ENCODE data around the gene TOR3A.

Gene TOR3A

DNA sequence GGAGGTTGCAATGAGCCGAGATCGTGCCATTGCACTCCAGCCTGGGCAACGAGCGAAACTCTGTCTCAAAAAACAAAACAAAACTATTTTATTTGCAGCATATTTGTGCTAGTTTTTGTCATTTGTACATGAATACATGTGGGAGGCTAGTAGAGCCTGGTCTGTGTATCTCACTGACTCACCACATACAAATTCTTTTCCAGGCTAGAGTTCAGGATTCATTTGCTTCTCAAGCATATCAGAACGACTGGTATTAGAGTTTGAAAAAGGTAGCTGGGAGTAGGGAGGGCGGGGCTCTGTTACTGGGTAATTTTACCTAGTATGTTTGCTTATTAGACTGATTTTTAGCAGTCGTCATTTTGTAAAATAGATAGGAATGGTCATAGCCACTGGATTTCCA is 4.5 kb upstream of the TOR3A start:
- no peak for FAIRE-seq

DNA sequence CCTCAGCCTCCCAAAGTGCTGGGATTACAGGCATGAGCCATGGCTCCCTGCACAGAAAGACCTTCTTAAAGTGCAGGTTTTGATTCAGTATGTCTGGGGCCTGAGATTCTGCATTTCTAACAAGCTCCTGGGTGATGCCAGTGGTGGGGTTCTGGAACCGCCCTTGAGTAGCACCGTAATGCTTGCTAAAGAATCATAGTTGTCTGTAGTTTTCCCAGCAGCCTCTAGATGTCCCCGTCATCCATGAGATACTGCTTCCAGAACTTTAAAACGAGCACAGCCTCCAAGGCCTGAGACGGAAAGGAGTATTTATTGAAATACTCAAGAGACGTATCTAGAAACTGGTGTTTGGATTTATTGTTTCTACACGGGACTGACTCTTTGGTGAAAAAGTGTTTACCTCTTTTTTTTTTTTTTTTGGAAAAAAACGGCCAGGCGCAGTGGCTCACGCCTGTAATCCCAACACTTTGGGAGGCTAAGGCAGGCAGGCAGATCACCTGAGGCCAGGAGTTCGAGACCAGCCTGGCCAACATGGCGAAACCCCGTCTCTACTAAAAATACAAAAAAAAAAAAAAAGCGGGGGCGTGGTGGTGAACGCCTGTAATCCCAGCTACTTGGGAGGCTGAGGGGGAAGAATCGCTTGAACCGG is 2.6 kb upstream of the TOR3A start:
- FAIRE-seq, result peak; percentile 83

DNA sequence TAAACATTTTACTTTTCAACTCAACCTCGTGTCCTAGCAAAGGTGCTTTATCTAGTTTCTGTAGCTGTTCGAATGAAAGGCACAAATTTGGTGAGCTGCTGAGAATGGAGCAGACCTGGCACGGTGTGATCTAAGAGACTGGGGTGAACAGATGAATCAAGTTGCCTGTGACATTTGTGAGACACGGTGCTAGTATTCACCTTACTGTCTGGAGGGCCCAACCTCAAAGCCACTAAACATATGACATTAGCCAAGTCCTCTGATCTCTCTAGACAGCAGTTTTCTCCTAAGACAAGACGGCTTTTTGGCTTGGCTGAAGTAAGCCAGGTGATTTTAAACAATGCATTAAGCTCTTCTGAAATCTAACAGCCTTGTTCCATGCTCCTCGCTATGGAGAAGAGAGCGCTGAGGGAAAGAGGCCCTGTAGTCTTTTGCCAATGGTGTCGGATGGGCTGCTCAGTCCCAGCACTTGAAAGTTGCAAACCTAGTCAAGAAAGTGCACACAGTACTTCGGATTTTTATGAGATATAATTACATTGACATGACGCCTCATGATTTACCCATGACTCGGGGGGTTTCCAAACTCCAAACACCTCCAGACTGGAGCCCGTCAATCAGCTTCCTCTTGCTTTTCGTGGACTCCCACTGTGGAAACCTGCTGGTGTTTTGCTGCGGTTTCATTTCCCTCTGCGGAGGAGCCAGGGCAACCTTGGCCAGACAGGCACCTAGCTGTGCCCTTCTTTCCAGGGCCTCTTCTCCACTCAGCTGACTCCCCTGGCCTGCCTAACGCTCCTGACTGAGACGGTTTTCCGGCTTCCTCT is 794 bp upstream of the TOR3A start:
- FAIRE-seq, result no peak

DNA sequence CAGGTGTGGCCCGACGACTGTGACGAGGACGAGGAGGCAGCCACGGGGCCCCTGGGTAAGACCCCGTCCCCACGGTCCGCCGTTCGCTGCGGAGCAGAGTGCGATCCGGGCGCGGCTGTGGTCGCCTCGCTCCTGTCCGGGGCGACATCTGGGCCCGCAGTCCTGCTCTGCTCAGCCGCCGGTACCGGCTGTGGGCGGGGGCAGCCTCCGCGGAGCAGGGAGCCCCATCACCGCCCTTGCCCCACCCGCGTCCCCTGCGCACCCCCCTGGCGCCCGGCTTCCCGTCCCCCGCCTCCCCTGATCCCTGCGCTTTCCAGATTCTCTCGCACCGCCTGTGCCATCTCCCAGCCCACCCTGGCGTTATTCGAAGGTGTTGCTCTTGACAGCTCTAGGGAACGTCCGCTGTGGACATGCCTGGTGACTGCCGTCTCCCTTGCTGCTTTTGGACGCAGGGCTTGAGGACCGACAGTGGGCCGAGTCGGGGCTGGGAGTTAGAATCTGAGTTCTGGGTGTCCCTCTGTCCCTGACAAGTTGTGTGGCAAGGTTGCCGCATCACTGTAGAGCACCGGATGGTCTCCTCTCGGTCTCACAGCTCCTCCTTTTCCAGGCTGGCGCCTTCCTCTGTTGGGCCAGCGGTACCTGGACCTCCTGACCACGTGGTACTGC is 596 bp downstream of the TOR3A start:
- no peak for FAIRE-seq

DNA sequence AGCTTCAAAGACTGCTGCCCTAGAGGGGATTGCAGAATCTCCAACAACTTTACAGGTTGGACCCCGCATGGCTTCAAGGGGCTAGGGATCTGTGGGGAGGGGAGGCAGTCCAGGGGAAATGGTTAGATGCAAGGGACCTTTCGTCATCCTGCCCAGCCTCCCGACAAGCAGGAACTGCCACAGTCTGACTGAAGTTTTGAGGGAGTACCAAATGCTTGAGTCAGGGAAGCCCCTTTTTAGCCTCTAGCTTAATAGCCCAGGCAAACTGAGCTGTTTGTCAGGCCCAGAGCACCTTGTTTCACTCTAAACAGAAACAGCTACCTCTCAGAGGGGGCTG is 1.1 kb downstream of the TOR3A start:
- FAIRE-seq, result no peak

DNA sequence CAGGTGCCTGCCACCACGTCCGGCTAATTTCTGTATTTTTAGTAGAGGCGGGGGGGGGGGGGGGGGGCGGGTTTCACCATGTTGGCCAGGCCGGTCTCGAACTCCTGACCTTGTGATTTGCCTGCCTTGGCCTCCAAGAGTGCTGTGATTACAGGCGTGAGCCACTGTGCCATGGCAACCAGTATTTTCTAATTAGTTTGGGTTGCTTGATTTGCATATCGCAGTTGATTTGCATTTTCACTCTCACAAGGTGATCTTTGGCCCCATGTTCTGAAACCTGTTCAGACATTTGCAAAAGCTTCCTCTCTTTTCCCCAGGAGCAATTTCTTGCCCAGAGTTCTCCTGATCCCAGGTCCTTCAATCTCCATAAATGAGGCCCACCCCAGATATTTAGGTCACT is 1.7 kb downstream of the TOR3A start:
- FAIRE-seq, result no peak

DNA sequence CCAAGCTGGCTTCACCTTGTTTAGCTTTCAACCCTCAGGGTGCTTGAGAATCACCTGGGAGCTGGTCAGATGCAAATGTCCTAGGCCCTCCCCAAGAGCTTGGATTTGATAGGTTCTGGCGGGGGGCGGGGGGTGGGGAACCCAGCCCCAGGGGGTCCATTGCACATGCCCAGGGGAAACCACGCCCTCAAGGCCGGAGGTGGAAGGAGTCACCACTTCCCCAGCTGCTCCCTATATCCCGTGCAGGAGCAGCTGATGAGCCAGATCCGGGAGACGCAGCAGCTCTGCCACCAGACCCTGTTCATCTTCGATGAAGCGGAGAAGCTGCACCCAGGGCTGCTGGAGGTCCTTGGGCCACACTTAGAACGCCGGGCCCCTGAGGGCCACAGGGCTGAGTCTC is 5.8 kb downstream of the TOR3A start:
- no peak for FAIRE-seq

DNA sequence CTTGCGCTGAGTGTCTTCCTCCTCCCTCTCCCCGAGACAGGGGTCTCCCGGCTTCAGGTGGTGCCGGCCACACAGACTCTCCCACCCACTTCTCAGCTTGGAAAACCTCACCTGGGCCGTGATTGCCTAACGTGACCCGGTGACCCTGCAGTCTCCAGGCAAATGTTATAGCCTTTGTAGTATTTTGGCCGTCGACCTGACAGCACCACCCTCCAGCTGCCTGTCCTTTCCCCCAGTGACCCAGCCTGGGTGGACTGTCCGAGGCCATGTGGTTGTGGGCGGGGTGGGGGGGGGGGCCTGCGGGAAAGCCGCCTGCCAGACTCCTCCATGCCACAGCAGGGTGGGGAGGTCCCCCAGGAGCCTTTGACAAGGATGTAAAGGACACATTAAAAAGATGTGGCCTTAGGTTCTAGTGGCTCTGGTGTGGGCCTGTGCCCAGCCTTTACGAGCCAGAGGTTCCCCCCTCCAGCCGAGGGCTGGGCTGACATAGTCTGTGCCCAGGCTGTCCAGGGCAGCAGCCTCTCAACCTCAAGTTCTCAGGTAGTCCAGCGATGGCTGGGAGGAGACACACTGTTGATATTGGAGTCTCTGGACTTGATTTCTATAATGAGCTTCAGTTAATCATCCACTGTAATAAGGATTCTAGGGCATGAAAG is 8.1 kb downstream of the TOR3A start:
- no peak for FAIRE-seq

DNA sequence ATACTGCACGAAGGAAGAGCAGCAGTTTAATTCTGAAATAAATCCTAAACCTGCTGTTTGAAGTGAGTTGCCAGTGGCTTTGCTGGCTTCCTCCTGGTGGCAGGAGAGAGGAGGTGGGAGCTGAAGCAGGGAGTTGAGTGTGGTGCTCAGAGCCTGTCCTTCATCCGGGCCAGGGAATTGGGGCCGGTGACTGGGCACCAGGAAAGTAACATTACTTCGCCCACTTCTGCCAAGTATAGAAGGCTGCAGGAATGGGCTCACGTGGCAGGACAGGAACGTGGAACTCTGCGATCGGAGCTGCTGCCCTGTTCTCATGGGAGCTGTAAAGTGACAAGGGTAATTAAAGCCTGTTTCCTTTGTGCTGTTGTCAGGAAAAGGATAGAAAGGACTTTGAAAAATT is 8.7 kb downstream of the TOR3A start:
- FAIRE-seq, result no peak

DNA sequence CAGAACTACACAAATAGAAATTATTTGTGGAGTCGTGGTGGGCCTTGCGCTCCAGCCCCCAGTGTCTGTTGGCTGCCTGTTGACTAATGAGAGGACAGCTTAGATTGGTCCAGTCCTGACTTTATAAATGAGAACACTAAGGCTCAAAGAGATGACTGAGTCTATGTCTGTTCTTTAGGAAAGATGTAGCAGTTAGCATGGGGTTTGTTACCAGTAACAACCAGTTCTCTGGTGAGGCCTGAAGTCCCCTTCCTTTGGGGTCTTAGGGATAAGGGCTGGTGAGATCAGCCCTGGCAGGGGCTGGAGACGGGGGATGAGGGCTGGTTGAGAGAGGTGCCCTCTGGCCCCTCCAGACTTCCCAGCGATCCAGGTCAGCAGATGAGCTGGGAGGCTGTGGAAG is 9.1 kb downstream of the TOR3A start:
- FAIRE-seq, result no peak

DNA sequence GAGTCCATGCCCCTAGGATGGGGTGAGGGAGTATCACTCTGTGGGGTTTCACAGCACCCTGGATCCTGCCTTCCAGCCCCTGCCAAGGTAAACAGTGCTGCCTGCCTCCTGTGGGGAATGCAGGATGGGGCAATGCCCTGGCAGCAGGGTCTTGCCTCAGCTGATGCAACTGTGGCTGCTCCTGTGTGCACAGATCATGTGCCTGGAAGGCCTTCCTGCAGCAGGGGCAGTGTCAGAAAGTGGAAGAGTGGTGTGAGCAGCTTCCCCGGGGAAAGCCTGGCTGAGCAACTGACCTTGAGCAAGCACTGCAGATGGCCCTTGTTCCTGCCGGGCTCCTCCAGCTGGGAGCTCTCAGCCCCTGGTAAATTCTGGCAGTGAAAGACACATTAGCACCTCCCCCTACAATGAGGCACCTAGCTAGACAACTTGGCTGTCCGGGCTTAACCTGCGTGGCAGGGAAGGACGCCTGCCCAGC is 9.9 kb downstream of the TOR3A start:
- no peak for FAIRE-seq

DNA sequence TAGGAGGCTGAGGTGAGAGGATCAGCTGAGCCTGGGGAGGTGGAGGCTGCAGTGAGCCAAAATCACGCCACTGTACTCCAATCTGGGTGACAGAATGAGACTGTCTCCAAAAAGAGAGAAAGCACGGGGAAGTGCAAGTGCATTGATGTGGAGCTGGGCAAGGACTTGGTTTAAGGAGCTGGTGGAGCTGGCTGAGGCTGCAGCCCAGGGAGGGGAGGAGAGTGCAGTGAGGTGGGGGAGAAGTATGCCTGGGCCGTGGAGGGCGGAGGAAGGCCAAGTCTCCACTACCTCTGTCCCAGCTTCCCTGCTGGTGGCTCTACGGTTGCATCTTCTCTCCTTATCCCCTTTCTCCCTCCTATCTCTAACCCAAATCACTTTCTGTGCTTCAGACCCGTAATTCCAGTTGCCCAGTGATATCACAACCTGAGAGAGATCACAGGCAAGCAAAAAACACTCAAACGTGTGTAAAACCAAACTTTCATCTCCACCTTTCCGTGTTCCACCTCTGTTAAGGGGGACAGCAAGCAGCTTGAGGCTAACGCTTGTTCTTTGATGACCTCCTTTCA is 11.1 kb downstream of the TOR3A start:
- no peak for FAIRE-seq

DNA sequence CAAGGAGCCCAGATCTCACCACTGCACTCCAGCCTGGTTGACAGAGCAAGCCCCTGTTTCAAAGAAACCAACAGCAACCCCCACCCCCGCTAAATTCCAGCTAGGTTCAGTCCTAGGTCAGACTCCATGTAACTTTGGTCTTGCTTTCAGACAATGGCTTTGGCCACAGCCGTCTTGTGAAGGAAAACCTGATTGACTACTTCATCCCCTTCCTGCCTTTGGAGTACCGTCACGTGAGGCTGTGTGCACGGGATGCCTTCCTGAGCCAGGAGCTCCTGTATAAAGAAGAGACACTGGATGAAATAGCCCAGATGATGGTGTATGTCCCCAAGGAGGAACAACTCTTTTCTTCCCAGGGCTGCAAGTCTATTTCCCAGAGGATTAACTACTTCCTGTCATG is 12.9 kb downstream of the TOR3A start:
- no peak for FAIRE-seq

DNA sequence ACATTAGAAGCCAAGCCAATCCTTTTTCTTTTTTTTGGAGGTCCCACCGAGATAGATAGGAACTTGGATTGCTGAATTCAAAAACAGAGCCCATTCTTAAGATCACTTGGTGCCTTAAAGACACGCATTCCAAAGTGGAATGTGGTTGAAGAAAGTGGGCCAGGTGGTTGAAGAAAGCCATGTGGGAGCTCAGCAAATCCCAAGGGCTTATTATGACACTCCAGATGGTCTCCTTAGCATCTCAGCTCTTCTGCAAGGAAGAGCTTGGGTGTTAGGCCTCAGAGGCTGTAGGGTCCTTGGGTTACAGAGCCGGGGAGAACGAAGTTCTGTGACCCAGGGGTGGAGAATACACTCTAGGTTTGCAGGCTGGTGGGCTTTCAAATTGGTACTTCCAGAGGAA is 13.5 kb downstream of the TOR3A start:
- no peak for FAIRE-seq

DNA sequence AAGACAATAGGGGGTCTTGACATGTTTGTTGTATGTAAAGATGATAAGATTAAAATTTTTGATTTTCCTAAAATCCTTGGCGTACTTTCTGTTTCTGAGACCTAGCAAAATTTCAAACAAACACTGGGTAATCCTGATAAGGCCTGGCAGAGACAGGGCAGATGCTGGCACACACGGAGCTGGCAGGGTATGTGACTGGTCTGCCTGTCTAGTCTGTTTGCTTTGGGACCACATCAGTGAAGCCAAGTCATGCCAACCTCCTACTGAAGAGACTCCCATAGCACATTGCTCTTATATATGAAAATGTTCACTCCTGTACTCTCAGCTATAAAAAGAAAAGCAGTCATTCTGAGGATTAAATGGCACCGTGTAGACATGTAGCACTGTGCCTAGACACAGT is 14.1 kb downstream of the TOR3A start:
- no peak for FAIRE-seq

DNA sequence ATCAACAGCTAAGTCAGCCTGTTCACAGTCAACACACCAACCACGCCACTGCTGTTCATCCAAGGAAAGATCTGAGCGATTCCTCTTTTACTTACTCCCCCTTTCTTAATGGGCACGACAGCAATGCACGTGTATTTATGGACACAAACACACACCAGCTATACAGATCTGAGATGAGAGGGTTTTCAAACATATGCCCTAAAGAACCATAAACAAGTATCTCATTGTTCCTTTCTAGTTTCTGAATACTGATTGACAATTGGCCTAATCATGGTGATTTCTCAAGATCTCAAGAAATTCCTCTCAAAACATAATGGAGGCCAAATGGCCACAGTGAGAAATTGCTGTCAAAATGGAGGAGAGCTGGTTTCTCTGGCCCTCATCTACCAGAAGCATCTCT is 18.0 kb downstream of the TOR3A start:
- no peak for FAIRE-seq

DNA sequence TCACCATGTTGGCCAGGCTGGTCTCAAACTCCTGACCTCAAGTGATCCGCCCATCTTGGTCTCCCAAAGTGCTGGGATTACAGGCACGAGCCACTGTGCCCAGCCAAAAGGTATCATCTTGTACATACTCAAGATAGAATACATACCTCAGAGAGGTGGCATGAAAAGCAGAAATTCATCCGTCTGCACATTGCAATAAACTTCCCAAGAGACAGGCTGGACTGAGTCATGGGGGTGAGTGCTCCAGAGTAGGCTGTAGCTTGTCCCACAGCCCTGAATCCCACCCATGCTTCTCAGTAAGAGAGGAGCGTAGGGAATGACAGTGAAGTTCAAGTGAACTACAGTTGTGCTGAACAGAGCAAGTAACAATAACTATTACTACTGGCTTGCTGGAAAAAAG is 19.7 kb downstream of the TOR3A start:
- no peak for FAIRE-seq

DNA sequence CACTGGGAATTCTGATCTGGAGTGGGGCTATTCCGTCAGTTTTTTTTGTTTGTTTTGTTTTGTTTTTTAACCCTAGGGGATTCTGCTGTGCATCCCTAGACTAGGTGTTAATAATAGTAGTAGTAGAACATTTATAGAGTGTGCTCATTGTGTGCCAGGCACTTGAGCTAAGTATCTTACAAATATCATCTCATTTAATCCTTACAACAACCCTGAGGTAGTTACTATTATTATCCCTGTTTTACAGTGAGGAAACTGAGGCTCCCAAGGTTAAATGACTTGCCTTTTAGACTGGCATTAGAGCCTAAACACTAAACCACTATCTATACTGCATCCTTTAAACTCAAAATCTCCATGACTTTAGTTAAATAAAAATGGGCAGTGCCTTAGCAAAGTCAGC is 22.1 kb downstream of the TOR3A start:
- no peak for FAIRE-seq

DNA sequence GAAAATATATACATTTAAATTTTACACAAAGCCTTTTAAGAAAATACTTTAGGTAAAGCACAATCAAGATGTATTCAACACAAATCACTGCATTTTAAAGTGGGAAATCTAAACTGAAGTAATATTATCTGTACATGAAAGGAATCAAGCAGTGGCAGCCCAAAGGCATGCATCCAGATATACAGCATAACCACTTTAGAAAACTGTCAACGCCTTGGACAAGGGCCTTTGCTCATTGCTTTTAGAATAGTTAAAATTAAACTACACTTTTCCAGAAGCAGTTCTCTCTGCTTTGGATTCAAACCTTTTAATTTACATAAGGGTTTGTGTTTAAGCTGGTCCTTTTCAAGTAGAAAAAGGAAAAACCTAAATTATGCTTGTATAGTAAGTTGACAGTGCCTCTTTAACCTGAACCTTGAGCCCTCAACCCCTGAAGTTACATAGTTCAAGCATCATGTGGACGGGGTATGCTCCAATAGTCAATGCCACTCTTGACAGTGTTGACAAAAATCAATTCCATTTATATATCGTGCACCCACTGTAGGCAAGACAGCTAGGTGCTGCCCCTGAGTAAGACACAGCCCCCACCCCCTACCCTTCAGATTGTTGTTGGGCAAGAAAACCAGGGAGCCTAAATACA is 22.9 kb downstream of the TOR3A start:
- FAIRE-seq, result no peak

DNA sequence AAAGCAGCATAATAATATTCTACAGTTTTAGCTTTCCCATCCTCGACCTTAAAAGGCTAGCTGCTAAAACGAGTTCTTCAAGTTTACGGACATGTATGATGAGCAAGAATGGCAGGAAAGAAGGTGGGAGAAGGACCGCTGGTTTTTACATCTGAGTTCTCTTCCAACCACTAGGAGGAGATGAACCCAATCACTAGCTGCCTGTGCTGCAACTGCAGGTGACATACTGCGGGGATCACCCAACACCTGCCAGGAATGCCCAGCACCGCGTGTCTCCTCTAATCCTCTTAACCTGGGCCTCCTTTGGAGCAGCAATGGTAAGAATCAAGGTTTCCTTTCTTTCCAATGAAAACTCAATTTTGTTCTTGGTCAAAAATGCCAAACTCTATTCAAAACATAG is 23.5 kb downstream of the TOR3A start:
- no peak for FAIRE-seq

DNA sequence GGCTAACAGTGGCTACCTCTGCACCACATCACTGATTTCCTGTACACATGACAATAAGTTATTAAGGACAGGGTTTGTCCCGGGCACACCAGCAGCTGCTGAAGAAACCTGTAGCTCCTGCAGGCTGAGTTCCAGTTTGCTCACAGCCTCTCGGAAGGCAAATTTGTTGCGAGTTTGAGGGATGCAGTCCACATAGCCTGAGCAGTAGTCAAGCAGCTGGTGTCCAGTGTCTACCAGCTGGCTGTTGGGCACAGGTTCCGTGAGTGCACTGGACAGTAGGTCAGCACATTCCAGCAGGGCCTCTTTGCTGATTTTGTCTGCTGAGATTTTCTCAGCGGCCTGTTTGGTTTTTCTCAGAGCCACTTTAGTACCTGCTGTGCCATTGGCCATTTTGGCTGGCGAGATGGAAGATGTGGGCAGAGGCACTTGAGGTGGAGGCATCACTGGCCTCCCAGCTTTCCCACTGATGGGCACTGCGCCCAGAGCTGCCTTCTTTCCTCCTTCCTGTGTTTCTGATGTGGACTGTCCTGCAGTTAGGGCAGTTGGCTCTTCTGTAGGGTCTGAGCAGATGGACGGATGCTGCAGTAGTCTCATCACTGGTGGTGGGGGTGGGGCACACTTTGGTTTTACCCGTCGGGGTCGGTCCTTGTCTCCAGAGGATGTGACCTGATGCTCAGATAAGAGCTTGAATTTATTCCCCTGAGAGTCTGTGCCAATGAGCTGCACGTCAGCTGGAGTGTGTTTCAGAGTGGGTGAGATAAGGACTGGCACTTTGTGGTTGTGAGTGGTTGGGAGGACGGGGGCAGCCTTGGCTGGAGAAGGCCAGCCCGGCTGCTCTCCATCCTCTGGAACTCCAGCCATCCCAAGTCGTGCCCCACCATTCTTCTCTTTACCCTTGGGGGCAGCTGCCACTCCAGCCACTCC is 26.1 kb downstream of the TOR3A start:
- no peak for FAIRE-seq

DNA sequence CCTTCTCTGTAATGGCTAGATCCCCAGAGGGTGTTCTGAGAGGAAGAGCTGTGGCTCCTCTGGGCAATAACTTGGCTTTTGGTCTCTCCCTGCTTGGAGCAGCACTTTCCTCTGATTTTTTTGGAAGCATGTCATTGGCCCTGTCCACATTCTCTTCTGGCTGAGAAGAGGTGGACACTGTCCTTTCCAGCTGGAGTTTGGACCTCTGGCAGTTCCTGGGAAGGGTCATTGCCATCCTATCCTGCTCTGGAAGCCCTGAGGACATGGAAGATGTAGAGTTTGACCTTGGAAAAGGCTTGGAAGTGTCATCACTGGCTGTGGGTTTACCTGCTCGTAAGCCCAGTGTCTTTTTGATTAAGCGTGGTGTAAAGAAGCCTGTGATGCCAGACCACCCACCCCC is 26.8 kb downstream of the TOR3A start:
- no peak for FAIRE-seq

Data from islet of Langerhans (tissue), 1 donor.